PC-9 (cell line): Measurements from ENCODE around the gene KCNJ10. TPM values are rescaled to one million over a fixed set of nuclear protein-coding genes. Genes with fewer than 3 reads are reported as not detected.

ENCODE experiments used
- BruUV-seq: library from RNA; stranded (reverse); fragments of 400-500 nt; replicated peaks from 2 replicates; lab custom pipeline; 2021; lab: Mats Ljungman, UMichigan
- CTCF ChIA-PET: fragments of 300-600 bp; sonication (Branson Sonifier 250); formaldehyde crosslinking; loops from one replicate; lab custom pipeline; 2022; ENCODE audit warnings: antibody characterized with exemption; lab: Charles Lee
- POLR2A ChIA-PET: fragments of 300-600 bp; sonication (Branson Sonifier 250); formaldehyde crosslinking; loops from one replicate; lab custom pipeline; 2022; ENCODE audit warnings: antibody characterized with exemption; ENCODE audit not compliant: unreplicated experiment; lab: Charles Lee
- DNase-seq, 2 experiments: peaks; one replicate each; pipeline versions ENCODE4 v3.0.0 to v3.0.0-alpha.2; 2015 to 2022; ENCODE audit warnings: mixed read lengths in 1 of 2
- H2AFZ ChIP-seq: fragments of 200-600 bp; sonication (generic); 2 replicates; pipeline ENCODE4 v1.8.1; 2017; ENCODE audit warnings: antibody characterized with exemption
- H3F3A ChIP-seq: fragments of 200-600 bp; sonication (generic); 2 replicates; pipeline ENCODE4 v1.8.1; 2017; ENCODE audit warnings: antibody characterized with exemption, mild to moderate bottlenecking, low read depth; ENCODE audit not compliant: insufficient read depth
- H3K27ac ChIP-seq: fragments of 200-600 bp; sonication (generic); 2 replicates; pipeline ENCODE4 v1.6.1; 2016; ENCODE audit warnings: mixed run types
- H3K27me3 ChIP-seq: fragments of 200-600 bp; sonication (generic); 2 replicates; pipeline ENCODE4 v1.6.1; 2016; ENCODE audit warnings: low read depth, mixed run types; ENCODE audit not compliant: insufficient read depth
- H3K36me3 ChIP-seq: fragments of 200-600 bp; sonication (generic); 2 replicates; pipeline ENCODE4 v1.6.1; 2016; ENCODE audit warnings: low read depth, mixed run types
- H3K4me1 ChIP-seq: fragments of 200-600 bp; sonication (generic); replicated peaks from 2 replicates; pipeline ENCODE4 v1.6.1; 2016; ENCODE audit warnings: mixed run types; ENCODE audit not compliant: insufficient read depth
- H3K4me2 ChIP-seq: fragments of 200-600 bp; sonication (generic); 2 replicates; pipeline ENCODE4 v1.6.1; 2017; ENCODE audit warnings: mixed run types
- H3K4me3 ChIP-seq: fragments of 200-600 bp; sonication (generic); 2 replicates; pipeline ENCODE4 v1.6.1; 2016; ENCODE audit warnings: mixed run types
- H3K79me2 ChIP-seq: fragments of 200-600 bp; sonication (generic); 2 replicates; pipeline ENCODE4 v1.6.1; 2017; ENCODE audit warnings: low read depth, mixed run types
- H3K9me2 ChIP-seq: fragments of 200-600 bp; sonication (generic); 2 replicates; pipeline ENCODE4 v1.8.1; 2017; ENCODE audit warnings: mild to moderate bottlenecking; ENCODE audit not compliant: insufficient read depth
- H3K9me3 ChIP-seq: fragments of 200-600 bp; sonication (generic); 2 replicates; pipeline ENCODE4 v1.8.1; 2016; ENCODE audit warnings: low read depth; ENCODE audit not compliant: insufficient read depth
- H4K20me1 ChIP-seq: fragments of 200-600 bp; sonication (generic); 2 replicates; pipeline ENCODE4 v1.8.1; 2017; ENCODE audit not compliant: insufficient read depth
- CTCF ChIP-seq: fragments of 200-600 bp; sonication (generic); conservative IDR thresholded peaks from 2 replicates; pipeline ENCODE4 v1.6.1; 2017; ENCODE audit warnings: mixed run types, antibody characterized with exemption, mild to moderate bottlenecking, moderate library complexity
- EZH2 ChIP-seq: fragments of 200-600 bp; sonication (generic); IDR thresholded peaks from 2 replicates; pipeline ENCODE4 v1.8.0; 2017; ENCODE audit warnings: antibody characterized with exemption, low read depth
- intact Hi-C: fragments of 100-400 bp; cut with micrococcal nuclease; formaldehyde crosslinking; loops from one replicate; pipeline ENCODE4 v1.10.0; 2022; ENCODE audit not compliant: unreplicated experiment
- total RNA-seq: library from RNA; stranded (reverse); gene quantifications from 2 replicates; pipeline ENCODE4 v1.2.3, GENCODE V29; 2021

KCNJ10 gene
- total RNA-seq, 1 experiment from 2014 or later: not detected

GRCh38 chr1:159993911-159994310 is 76.0 kb downstream of the KCNJ10 start:
- Histone ChIP-seq H3K4me3 (no peak overlapping the region), H4K20me1 (no peaks in the 10 kb centered on the region), H3K27ac (no peak overlapping the region), H3K79me2 (no peaks in the 10 kb centered on the region), H3F3A (peaks cover 13% of the 10 kb centered on the region), H3K4me2 (no peak overlapping the region), H3K27me3 (no peaks in the 10 kb centered on the region), H3K4me1 (peaks cover 16% of the 10 kb centered on the region), H3K36me3 (no peaks in the 10 kb centered on the region), H3K9me2 (no peaks in the 10 kb centered on the region), H2AFZ (no peak overlapping the region), H3K9me3 (no peaks in the 10 kb centered on the region)
- no peak for DNase-seq
- intact Hi-C loops: no loop called here
- TF ChIP-seq CTCF (no peak), EZH2 (no peak)
- ChIA-PET POLR2A (no interaction called here), CTCF (no interaction called here)
- no TSS peak for BruUV-seq

- Histone ChIP-seq H3K9me2 (no peaks in the 10 kb centered on the region), H3K4me3 (no peak overlapping the region), H3K36me3 (no peaks in the 10 kb centered on the region), H3F3A (peaks cover 9% of the 10 kb centered on the region), H3K4me1 (peaks cover 11% of the 10 kb centered on the region), H2AFZ (no peak overlapping the region), H4K20me1 (no peaks in the 10 kb centered on the region), H3K9me3 (no peaks in the 10 kb centered on the region), H3K27ac (no peak overlapping the region), H3K79me2 (no peaks in the 10 kb centered on the region), H3K4me2 (no peak overlapping the region), H3K27me3 (no peaks in the 10 kb centered on the region)
- ChIA-PET CTCF (no interaction called here), POLR2A (no interaction called here)
- TF ChIP-seq CTCF (no peak), EZH2 (no peak)
- DNase-seq: no peak
- intact Hi-C loops: no loop called here
- BruUV-seq: no TSS peak
These were observed 77.8 kb downstream of the KCNJ10 start for GRCh38 chr1:159992161-159992560.

GRCh38 chr1:159991513-159991912 is 78.4 kb downstream of the KCNJ10 start:
- no peak for TF ChIP-seq CTCF
- no peak for TF ChIP-seq EZH2
- Histone ChIP-seq H3K27ac (no peak overlapping the region), H3K4me3 (no peak overlapping the region), H3K79me2 (no peaks in the 10 kb centered on the region), H3K9me2 (no peaks in the 10 kb centered on the region), H3F3A (peaks cover 6% of the 10 kb centered on the region), H3K9me3 (no peaks in the 10 kb centered on the region), H3K4me2 (no peak overlapping the region), H3K36me3 (no peaks in the 10 kb centered on the region), H4K20me1 (no peaks in the 10 kb centered on the region), H3K27me3 (no peaks in the 10 kb centered on the region), H2AFZ (no peak overlapping the region), H3K4me1 (peaks cover 6% of the 10 kb centered on the region)
- ChIA-PET CTCF (no interaction called here), POLR2A (no interaction called here)
- DNase-seq: no peak
- no TSS peak for BruUV-seq
- intact Hi-C loops: no loop called here
